K562 (cell line): ENCODE results near the gene ATP2A2. TPM values are rescaled to one million over a fixed set of nuclear protein-coding genes. Genes with fewer than 3 reads are reported as not detected.

Source experiments
- ZNF134 ChIP-seq: fragments of 250-450 bp; sonication (Bioruptor Pico); conservative IDR thresholded peaks from 2 replicates; pipeline ENCODE4 v1.4.0; 2020
- ZNF239 ChIP-seq: fragments of 250-450 bp; sonication (Bioruptor Pico); IDR thresholded peaks from 2 replicates; pipeline ENCODE4 v1.4.0; 2020; ENCODE audit warnings: mild to moderate bottlenecking
- ZNF707 ChIP-seq: fragments of 250-450 bp; sonication (Bioruptor Pico); conservative IDR thresholded peaks from 2 replicates; pipeline ENCODE4 v1.8.0; 2022; ENCODE audit warnings: inconsistent platforms, mild to moderate bottlenecking, moderate library complexity
- polyA plus RNA-seq, 8 experiments: library from polyadenylated mRNA; depleted of rRNA in 4 of 8; stranded (reverse) in 5 of 8; unstranded in 3 of 8; fragments of >200 nt; fragmentation: Nextera tagmentation in 2 of 8; fragmentation: Illumina TruSeq in 1 of 8; extraction: Ambion mirVana in 2 of 8; extraction: Trizol in 1 of 8; gene quantifications; 2 replicates each; pipeline versions ENCODE4 v1.2.1 to v1.2.3, GENCODE V29; 2011 to 2014; ENCODE audit warnings: inconsistent platforms in 1 of 8, missing spikeins in 1 of 8
- total RNA-seq, 7 experiments: library from RNA; depleted of rRNA in 6 of 7; stranded (reverse); fragments of >200 nt in 6 of 7; fragmentation: Illumina TruSeq in 2 of 7; extraction: Trizol in 2 of 7; gene quantifications; 2 replicates each; pipeline versions ENCODE4 v1.2.1 to v1.2.3, GENCODE V29; 2011 to 2021; ENCODE audit warnings: low replicate concordance in 1 of 7
- TF ChIP-seq, protein P1 (sequence below): sonication (generic); formaldehyde crosslinking; IDR thresholded peaks from 2 replicates; pipeline ENCODE4 v1.8.1; 2023; ENCODE audit warnings: missing genetic modification reagents, mild to moderate bottlenecking, borderline replicate concordance
- TF ChIP-seq, protein P2 (sequence below): fragments of 150-350 bp; IDR thresholded peaks from 2 replicates; pipeline ENCODE4 v1.6.1; 2014; ENCODE audit warnings: low read depth, mild to moderate bottlenecking, low read length, borderline replicate concordance
- TF ChIP-seq, protein P3 (sequence below), 2 experiments: fragments of 450-650 bp; IDR thresholded peaks; 2 replicates each; pipeline ENCODE4 v1.6.1; 2018; ENCODE audit warnings: mild to moderate bottlenecking in 2 of 2, low read depth in 1 of 2; ENCODE audit not compliant: partially characterized antibody in 2 of 2
- TF ChIP-seq, protein P4 (sequence below): fragments of 450-650 bp; formaldehyde crosslinking; IDR thresholded peaks from 2 replicates; pipeline ENCODE4 v1.4.0; 2020; ENCODE audit warnings: mild to moderate bottlenecking, moderate library complexity
- TF ChIP-seq, protein P5 (sequence below): IDR thresholded peaks from 3 replicates; pipeline ENCODE4 v1.6.1; 2011; ENCODE audit warnings: borderline replicate concordance, mild to moderate bottlenecking; ENCODE audit not compliant: insufficient read length, insufficient read depth

Gene ATP2A2
- total and polyA plus RNA-seq, 9 of the 15 experiments (the other 6 are each of a cell fraction or from before 2014, with no cell fraction given), result 5.2 to 205 (median 51.6) TPM

DNA sequence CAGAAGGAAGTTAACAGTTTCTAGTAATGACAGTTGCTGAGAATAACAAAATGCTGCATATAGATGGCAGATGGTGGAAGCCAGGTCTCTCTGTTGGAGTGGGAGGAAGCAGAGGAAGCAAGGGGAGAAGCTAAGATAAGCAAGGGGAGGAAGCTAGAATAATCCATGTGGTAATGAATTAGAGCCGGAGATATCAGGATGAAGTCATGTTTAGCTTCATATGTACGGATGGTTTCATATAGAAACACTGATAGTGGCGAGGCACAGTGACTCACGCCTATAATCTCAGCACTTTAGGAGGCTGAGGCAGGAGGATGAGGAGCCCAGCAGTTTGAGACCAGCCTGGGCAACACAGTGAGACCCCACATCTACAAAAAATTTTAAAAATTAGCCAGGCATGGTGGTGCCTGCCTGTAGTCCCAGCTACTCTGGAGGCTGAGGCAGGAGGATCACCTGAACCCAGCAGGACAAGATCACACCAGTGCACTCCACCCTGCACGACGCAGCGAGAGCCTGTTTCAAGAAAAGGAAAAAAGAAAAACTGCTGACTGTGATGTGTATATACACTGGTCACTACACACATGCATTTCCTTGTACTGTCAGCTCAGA, 73.2 kb downstream of the ATP2A2 start (continued):
- TF ChIP-seq, protein P1, sequence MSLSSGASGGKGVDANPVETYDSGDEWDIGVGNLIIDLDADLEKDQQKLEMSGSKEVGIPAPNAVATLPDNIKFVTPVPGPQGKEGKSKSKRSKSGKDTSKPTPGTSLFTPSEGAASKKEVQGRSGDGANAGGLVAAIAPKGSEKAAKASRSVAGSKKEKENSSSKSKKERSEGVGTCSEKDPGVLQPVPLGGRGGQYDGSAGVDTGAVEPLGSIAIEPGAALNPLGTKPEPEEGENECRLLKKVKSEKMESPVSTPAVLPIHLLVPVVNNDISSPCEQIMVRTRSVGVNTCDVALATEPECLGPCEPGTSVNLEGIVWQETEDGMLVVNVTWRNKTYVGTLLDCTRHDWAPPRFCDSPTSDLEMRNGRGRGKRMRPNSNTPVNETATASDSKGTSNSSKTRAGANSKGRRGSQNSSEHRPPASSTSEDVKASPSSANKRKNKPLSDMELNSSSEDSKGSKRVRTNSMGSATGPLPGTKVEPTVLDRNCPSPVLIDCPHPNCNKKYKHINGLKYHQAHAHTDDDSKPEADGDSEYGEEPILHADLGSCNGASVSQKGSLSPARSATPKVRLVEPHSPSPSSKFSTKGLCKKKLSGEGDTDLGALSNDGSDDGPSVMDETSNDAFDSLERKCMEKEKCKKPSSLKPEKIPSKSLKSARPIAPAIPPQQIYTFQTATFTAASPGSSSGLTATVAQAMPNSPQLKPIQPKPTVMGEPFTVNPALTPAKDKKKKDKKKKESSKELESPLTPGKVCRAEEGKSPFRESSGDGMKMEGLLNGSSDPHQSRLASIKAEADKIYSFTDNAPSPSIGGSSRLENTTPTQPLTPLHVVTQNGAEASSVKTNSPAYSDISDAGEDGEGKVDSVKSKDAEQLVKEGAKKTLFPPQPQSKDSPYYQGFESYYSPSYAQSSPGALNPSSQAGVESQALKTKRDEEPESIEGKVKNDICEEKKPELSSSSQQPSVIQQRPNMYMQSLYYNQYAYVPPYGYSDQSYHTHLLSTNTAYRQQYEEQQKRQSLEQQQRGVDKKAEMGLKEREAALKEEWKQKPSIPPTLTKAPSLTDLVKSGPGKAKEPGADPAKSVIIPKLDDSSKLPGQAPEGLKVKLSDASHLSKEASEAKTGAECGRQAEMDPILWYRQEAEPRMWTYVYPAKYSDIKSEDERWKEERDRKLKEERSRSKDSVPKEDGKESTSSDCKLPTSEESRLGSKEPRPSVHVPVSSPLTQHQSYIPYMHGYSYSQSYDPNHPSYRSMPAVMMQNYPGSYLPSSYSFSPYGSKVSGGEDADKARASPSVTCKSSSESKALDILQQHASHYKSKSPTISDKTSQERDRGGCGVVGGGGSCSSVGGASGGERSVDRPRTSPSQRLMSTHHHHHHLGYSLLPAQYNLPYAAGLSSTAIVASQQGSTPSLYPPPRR (CRISPR knock-in tag), result 0 out of 2 replicates have a peak, but pooled peaks have one; percentile 73
- TF ChIP-seq ZNF239 (CRISPR knock-in tag), result no peak
- no peak; the same call in 1 of the 2 replicates for TF ChIP-seq ZNF134 (CRISPR knock-in tag)
- TF ChIP-seq, protein P2, sequence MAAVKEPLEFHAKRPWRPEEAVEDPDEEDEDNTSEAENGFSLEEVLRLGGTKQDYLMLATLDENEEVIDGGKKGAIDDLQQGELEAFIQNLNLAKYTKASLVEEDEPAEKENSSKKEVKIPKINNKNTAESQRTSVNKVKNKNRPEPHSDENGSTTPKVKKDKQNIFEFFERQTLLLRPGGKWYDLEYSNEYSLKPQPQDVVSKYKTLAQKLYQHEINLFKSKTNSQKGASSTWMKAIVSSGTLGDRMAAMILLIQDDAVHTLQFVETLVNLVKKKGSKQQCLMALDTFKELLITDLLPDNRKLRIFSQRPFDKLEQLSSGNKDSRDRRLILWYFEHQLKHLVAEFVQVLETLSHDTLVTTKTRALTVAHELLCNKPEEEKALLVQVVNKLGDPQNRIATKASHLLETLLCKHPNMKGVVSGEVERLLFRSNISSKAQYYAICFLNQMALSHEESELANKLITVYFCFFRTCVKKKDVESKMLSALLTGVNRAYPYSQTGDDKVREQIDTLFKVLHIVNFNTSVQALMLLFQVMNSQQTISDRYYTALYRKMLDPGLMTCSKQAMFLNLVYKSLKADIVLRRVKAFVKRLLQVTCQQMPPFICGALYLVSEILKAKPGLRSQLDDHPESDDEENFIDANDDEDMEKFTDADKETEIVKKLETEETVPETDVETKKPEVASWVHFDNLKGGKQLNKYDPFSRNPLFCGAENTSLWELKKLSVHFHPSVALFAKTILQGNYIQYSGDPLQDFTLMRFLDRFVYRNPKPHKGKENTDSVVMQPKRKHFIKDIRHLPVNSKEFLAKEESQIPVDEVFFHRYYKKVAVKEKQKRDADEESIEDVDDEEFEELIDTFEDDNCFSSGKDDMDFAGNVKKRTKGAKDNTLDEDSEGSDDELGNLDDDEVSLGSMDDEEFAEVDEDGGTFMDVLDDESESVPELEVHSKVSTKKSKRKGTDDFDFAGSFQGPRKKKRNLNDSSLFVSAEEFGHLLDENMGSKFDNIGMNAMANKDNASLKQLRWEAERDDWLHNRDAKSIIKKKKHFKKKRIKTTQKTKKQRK, result no peak
- TF ChIP-seq, protein P3, sequence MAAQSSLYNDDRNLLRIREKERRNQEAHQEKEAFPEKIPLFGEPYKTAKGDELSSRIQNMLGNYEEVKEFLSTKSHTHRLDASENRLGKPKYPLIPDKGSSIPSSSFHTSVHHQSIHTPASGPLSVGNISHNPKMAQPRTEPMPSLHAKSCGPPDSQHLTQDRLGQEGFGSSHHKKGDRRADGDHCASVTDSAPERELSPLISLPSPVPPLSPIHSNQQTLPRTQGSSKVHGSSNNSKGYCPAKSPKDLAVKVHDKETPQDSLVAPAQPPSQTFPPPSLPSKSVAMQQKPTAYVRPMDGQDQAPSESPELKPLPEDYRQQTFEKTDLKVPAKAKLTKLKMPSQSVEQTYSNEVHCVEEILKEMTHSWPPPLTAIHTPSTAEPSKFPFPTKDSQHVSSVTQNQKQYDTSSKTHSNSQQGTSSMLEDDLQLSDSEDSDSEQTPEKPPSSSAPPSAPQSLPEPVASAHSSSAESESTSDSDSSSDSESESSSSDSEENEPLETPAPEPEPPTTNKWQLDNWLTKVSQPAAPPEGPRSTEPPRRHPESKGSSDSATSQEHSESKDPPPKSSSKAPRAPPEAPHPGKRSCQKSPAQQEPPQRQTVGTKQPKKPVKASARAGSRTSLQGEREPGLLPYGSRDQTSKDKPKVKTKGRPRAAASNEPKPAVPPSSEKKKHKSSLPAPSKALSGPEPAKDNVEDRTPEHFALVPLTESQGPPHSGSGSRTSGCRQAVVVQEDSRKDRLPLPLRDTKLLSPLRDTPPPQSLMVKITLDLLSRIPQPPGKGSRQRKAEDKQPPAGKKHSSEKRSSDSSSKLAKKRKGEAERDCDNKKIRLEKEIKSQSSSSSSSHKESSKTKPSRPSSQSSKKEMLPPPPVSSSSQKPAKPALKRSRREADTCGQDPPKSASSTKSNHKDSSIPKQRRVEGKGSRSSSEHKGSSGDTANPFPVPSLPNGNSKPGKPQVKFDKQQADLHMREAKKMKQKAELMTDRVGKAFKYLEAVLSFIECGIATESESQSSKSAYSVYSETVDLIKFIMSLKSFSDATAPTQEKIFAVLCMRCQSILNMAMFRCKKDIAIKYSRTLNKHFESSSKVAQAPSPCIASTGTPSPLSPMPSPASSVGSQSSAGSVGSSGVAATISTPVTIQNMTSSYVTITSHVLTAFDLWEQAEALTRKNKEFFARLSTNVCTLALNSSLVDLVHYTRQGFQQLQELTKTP (IDR thresholded peaks at IDR 0.05; ENCODE audit: low read depth in 1 of 2, partially characterized antibody in 2 of 2), result peak in 1 of 2 experiments; percentile 41
- TF ChIP-seq ZNF707, result no peak
- TF ChIP-seq, protein P4, sequence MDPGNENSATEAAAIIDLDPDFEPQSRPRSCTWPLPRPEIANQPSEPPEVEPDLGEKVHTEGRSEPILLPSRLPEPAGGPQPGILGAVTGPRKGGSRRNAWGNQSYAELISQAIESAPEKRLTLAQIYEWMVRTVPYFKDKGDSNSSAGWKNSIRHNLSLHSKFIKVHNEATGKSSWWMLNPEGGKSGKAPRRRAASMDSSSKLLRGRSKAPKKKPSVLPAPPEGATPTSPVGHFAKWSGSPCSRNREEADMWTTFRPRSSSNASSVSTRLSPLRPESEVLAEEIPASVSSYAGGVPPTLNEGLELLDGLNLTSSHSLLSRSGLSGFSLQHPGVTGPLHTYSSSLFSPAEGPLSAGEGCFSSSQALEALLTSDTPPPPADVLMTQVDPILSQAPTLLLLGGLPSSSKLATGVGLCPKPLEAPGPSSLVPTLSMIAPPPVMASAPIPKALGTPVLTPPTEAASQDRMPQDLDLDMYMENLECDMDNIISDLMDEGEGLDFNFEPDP (CRISPR knock-in tag), result no peak
- TF ChIP-seq, protein P5, sequence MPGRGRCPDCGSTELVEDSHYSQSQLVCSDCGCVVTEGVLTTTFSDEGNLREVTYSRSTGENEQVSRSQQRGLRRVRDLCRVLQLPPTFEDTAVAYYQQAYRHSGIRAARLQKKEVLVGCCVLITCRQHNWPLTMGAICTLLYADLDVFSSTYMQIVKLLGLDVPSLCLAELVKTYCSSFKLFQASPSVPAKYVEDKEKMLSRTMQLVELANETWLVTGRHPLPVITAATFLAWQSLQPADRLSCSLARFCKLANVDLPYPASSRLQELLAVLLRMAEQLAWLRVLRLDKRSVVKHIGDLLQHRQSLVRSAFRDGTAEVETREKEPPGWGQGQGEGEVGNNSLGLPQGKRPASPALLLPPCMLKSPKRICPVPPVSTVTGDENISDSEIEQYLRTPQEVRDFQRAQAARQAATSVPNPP, result no peak
